ENCODE measurements around the gene ATP6V1G2.
"Not testable (repeated sequence)": the region's sequence is repeated elsewhere in the genome, so short reads cannot be mapped to it uniquely, and the experiment has no call there.

Gene ATP6V1G2

DNA sequence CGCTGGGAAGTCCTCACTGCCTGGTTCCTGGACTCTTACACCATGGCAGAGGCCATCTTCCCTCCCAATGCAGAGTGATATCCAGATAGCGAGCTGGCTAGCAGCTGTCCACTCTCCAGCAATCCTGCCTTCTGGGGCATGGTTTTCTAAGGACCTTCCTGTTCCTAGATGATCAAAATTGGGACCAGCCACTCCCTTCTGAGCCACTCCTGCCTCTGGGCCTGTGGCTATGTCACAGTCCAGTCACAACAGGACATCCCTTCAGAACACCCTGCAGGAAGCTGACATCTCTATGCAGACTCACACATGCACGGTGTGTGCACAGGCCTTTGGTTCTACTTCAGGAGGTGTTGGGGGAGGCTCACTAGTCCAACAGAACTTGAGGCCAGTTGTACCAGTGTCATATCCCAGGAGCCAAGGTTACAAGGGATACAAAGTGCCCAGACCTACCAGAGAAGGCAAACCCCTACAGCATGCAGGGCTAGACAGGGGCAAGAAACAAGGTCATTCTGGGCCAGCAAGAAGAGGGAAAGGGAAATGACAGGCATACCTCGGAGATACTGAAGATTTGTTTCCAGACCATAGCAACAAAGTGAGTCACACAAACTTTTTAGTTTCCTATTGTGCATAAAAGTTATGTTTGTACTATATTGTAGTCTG lies 20.3 kb downstream of the ATP6V1G2 start:
- DNase-seq, result no peak

DNA sequence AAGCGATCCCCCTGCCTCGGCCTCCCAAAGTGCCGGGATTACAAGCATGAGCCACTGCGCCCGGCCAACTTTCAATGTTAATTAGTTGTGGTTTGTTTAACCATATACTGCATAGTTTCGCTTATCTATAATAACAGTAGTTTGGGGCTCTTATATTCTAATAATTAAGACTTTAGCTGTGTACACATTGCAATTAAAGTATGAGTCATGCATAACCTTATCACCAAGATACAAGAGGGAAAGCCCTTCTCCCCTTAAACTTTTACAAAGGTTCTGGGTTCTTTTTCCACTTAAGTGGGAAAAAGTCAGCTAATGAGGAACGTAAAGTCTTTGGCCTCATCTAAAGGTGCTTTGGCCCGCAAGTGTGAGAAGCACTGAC lies 20.9 kb downstream of the ATP6V1G2 start:
- no peak for DNase-seq

DNA sequence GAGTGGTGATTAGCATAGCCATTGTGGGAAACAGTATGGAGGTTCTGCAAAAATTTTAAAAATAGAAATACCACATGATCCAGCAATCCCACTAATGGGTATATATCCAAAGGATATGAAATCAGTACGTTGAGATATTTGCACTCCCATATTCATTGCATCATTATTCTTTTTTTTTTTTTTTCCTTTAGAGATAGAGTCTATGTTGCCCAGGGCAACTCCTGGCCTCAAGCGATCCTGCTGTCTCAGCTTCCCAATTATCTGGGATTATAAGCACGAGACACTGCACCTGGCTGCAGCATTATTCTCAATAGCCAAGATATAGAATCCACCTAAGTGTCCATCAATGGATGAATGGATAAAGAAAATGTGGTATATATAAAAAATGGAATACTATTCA lies 24.6 kb downstream of the ATP6V1G2 start:
- no peak for DNase-seq

DNA sequence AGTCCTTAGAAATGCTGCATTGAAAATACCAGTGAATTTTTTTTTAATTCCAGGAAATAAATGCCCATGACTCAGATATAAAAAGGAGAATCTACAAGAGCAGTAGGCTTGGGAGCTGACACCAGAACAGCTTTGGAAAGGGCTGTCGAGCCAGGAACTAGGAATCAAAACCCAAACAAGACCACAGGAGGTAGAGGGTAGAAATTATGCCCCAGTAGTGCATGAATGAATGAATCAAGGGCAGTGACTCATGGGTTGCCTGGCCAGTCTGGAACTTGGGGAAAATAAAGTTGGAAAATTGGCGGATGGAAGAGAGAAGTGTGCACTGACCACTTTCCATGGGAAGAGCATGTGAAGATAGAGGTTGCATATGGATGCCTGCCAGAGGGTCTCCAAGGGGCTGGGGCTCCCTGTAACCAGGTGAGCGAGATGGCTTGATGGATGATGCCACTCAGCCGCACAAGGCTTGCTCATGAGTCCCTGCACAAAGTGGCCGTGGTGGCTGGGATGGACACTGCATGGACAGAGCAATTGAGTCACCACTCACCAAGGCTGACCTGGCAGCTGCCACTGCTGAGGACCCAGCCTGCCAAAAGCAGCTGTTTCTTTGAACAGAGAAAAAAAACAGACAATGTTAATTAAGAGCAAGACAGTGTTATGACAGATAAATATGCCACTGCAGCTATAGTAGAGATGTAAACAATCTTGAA lies 32.8 kb downstream of the ATP6V1G2 start:
- DNase-seq, result no peak

DNA sequence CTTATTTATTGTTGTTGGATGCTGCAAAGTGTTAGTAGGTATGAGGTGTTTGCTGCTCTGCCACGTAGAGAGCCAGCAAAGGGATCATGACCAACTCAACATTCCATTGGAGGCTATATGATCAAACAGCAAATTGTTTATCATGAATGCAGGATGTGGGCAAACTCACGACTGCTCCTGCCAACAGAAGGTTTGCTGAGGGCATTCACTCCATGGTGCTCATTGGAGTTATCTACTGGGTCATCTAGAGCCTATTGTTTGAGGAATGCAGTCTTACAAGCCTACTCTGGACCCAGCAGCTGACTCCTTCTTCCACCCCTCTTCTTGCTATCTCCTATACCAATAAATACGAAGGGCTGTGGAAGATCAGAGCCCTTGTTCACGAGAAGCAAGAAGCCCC lies 36.4 kb downstream of the ATP6V1G2 start:
- no peak for DNase-seq

DNA sequence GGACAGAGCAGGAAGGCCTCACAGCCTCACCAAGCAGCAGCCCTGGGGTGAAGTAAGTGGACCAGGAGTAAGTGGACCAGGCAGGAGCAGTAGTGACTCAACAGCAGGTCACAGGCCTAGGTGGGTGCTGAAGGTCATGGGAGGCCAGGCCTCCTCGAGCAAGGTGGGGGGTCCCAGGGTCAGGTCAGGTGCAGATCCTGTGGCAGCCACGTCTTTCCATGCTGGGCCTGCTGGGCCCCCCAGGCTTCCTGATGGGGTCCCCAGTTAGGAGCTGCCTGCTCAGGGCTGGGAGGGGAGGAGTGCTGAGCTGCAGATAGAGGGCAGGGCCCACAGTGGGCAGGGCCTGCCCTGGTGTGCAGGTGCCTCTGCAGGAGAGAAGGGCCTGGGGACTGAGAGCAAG lies 37.4 kb downstream of the ATP6V1G2 start:
- not testable (repeated sequence) for DNase-seq

DNA sequence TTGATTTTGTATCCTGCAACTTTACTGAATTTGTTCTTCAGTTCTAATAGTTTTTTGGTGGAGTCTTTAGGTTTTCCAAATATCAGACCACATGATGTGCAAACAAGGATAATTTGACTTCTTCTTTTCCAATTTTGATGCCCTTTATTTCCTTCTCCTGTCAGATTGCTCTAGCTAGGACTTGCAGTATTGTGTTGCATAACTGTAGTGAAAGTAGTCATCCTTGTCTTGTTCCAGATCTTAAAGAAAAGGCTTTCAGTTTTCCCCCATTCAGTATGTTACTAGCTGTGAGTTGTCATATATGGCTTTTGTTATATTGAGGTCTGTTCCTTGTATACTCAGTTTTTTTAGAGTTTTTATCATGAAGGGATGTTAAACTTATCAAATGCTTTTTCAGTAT lies 43.8 kb downstream of the ATP6V1G2 start:
- DNase-seq, result no peak

DNA sequence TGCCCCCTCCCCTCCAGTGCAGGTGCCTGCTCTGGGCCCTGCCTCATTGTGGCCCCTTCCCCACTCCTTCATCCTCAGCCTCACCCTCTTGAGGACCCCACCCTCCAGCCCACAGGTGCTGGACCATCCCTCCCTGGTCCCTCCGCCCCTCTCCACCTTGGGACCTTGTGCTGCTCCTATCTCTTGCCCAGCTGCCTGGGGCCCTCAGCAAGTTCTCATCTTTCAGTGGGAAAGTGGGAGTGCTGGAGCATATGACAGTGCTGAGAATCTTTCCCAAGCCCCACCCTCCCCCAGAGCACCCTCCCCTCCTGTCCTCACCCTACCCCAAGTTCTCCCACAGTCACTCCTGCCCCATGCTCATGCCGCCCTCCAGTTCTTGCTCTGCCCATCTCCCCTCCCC lies 46.8 kb downstream of the ATP6V1G2 start:
- DNase-seq, result not testable (repeated sequence)

DNA sequence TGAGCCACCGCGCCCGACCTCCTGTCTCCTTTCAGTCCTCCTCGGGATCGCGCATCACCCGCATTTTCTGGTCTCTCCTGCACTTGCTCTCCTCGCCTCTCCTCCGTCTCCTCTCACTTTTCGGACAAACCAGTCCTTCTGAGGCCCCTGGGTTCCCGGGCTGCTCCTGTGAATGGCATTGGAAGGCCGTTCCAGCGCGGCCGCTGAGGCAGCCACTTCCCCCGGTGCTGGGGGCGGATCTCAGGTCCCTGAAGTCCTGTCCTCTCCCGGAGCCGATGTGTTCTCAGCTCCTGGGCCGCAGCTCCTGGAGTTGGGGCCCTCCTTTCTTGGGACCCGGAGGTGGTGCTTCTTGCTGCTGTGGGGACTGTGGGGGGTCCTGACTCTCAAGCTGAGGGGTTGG lies 47.7 kb downstream of the ATP6V1G2 start:
- DNase-seq, result no peak

DNA sequence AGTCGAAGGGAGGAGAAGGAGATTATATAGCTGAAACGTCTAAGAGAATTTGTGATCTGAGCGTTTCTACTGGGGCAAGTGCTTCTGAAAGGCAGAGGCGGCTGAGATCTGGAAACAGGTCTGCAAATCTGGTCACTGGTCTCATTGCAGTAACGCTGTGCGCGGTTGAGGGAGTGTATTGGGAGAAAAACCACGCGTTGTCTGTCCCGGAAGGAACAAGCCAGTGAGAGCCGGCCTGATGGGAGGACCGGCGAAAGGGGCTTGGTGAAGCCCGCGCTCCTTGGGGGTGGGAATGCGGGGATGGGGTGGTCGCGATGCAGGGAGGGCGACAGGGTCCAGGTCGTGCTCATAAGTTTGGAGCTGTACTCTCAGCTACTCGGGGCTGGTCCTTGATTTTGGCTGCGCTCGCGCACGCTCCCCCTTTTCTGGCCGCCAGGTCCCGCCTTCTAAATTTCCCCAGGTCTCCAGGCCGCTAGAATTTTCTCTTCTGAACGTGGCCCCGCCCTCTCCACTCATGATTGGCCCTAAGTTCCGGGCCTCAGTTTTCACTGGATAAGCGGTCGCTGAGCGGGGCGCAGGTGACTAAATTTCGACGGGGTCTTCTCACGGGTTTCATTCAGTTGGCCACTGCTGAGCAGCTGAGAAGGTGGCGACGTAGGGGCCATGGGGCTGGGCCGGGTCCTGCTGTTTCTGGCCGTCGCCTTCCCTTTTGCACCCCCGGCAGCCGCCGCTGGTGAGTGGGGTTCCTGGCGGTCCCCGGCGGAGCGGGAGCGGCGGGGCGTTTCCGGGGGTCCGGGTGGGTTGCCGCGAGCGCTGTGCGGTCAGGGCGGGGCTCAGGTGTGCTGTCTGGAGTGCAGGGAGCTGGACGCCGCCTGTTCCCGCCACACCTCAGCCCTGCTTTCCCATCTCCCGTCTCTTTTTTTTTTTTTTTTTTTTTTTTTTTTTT lies 48.6 kb downstream of the ATP6V1G2 start, which contains the start of gene MICB:
TSS of gene MICB (plus strand) at position 615 of the 946 bp plus-strand sequence. CDS start at position 664, 49 bp downstream.
- DNase-seq, result peak; percentile 85

DNA sequence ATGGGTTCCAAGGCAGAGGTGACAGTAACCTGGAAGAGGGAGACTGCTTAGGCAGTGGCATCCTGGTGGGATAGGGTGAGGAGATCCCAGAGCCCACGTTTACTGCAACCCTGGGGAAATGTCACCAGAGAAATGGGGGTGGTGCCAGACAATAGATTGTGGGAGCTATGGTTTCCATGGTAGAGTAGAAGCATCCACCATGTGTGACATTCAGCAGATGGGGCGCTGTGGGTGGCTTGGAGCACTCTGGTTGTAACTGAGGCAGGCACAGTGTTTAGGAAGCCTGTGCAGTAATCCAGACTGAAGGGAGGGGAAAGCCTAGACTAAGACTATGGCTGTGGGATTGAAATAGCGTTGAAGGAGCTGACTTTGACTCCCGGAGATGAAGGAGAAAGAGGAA lies 49.6 kb downstream of the ATP6V1G2 start:
- DNase-seq, result not testable (repeated sequence)

DNA sequence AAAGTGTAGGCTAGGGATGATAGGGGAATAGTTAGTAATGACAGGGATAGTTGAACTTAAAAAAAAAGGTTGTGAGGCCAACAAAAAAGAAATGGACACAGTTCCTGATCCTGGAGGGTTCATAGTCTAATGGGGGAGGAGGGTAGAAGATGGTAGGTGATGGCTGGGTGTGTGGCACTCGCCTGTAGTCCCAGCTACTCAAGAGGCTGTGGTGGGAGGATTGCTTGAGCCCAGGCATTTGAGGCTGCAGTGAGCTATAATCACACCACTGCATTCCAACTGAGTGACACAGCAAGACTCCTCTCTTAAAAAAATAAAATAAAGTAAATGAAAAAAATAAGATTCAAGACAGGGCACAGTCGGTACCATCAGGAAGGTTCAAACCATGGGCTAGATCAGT lies 50.8 kb downstream of the ATP6V1G2 start:
- DNase-seq, result no peak

Measured in NCI-H1436 (cell line).